Keratinocyte (primary cell): ENCODE measurements around the gene TCERG1L. TPM values are rescaled to one million over a fixed set of nuclear protein-coding genes. Genes with fewer than 3 reads are reported as not detected.
A peak's percentile ranks its signal among the peaks of the same experiment; 100 is the strongest.

Experiments
- DNase-seq: peaks from one replicate; pipeline ENCODE4 v3.0.0-alpha.2; 2011; ENCODE audit warnings: low read depth, missing footprints, low spot score
- FAIRE-seq: peaks from 2 replicates; lab custom pipeline; 2011; peaks lifted over from hg19 to GRCh38; lab: Jason Lieb, UNC
- H2AFZ ChIP-seq: 2 replicates; pipeline ENCODE4 v1.6.0; 2012; ENCODE audit warnings: low read length, control low read depth, inconsistent platforms; ENCODE audit not compliant: control insufficient read depth
- H3K27ac ChIP-seq: 2 replicates; pipeline ENCODE4 v1.5.1; 2011; ENCODE audit warnings: low read length; ENCODE audit not compliant: control insufficient read depth, insufficient read depth
- H3K27me3 ChIP-seq: 3 replicates; pipeline ENCODE4 v1.6.0; 2011; ENCODE audit warnings: low read length; ENCODE audit not compliant: control insufficient read depth, insufficient read depth; ENCODE audit errors: extremely low read depth
- H3K36me3 ChIP-seq, 2 experiments: 2 replicates in 1 of 2; 3 replicates in 1 of 2; pipeline ENCODE4 v1.5.1; 2011; ENCODE audit warnings: low read length in 2 of 2, mild to moderate bottlenecking in 1 of 2; ENCODE audit not compliant: control insufficient read depth in 2 of 2, insufficient read depth in 2 of 2; ENCODE audit errors: extremely low read depth in 1 of 2
- H3K4me1 ChIP-seq: 3 replicates; pipeline ENCODE4 v1.5.1; 2011; ENCODE audit warnings: low read length; ENCODE audit not compliant: control insufficient read depth, insufficient read depth; ENCODE audit errors: extremely low read depth
- H3K4me2 ChIP-seq: 3 replicates; pipeline ENCODE4 v1.6.0; 2011; ENCODE audit warnings: low read depth, low read length; ENCODE audit not compliant: control insufficient read depth, insufficient read depth; ENCODE audit errors: extremely low read depth
- H3K4me3 ChIP-seq, 3 experiments: fragments of 200-600 bp in 1 of 3; sonication (generic) in 1 of 3; 2 replicates in 2 of 3; 3 replicates in 1 of 3; pipeline ENCODE4 v1.5.1; 2011 to 2016; ENCODE audit warnings: low read length in 3 of 3, mild to moderate bottlenecking in 3 of 3, control low read depth in 2 of 3, inconsistent platforms in 1 of 3, low read depth in 1 of 3, mixed read lengths in 1 of 3, mixed run types in 1 of 3, moderate library complexity in 1 of 3; ENCODE audit not compliant: control insufficient read depth in 2 of 3, insufficient read depth in 2 of 3; ENCODE audit errors: extremely low read depth in 1 of 3
- H3K79me2 ChIP-seq: 2 replicates; pipeline ENCODE4 v1.6.0; 2012; ENCODE audit warnings: low read length; ENCODE audit not compliant: control insufficient read depth, insufficient read depth
- H3K9ac ChIP-seq: 3 replicates; pipeline ENCODE4 v1.6.0; 2011; ENCODE audit warnings: low read length; ENCODE audit not compliant: control insufficient read depth, insufficient read depth; ENCODE audit errors: extremely low read depth
- H3K9me1 ChIP-seq: 3 replicates; pipeline ENCODE4 v1.6.0; 2011; ENCODE audit warnings: low read length; ENCODE audit not compliant: control insufficient read depth, insufficient read depth; ENCODE audit errors: extremely low read depth
- H3K9me3 ChIP-seq: 2 replicates; pipeline ENCODE4 v1.5.1; 2012; ENCODE audit warnings: low read depth, low read length; ENCODE audit not compliant: control insufficient read depth
- H4K20me1 ChIP-seq: 3 replicates; pipeline ENCODE4 v1.6.0; 2011; ENCODE audit warnings: low read length; ENCODE audit not compliant: control insufficient read depth, insufficient read depth; ENCODE audit errors: extremely low read depth
- CTCF ChIP-seq, 3 experiments: IDR thresholded peaks in 1 of 3; conservative IDR thresholded peaks in 1 of 3; optimal IDR thresholded peaks in 1 of 3; 2 replicates in 2 of 3; 3 replicates in 1 of 3; pipeline versions ENCODE3 to v1.5.1; 2011; ENCODE audit warnings: low read length in 3 of 3, mild to moderate bottlenecking in 3 of 3, moderate library complexity in 2 of 3, control low read depth in 1 of 3, inconsistent platforms in 1 of 3; ENCODE audit not compliant: insufficient read depth in 2 of 3; ENCODE audit errors: extremely low read depth in 1 of 3
- EZH2 ChIP-seq: IDR thresholded peaks from one replicate; pipeline ENCODE4 v1.6.1; 2012; ENCODE audit warnings: inconsistent platforms, mild to moderate bottlenecking, low read length, moderate library complexity
- dilution Hi-C: fragments of 300-500 bp; cut with MboI; formaldehyde crosslinking; loops from one replicate; pipeline ENCODE4 v1.7.0; 2020; ENCODE audit warnings: low sequenced_read_pairs; ENCODE audit not compliant: extremely low pct_ligation_motif_present
- polyA plus RNA-seq, 5 experiments: library from polyadenylated mRNA; depleted of rRNA in 3 of 5; stranded (reverse) in 3 of 5; stranded (forward) in 1 of 5; unstranded in 1 of 5; fragments of >200 nt; gene quantifications; 1 replicate in 1 of 5; 2 replicates in 3 of 5; 3 replicates in 1 of 5; pipeline versions ENCODE4 v1.2.1 to v1.2.3, GENCODE V29; 2011 to 2012; ENCODE audit warnings: missing spikeins in 2 of 5, low read depth in 1 of 5, low replicate concordance in 1 of 5

The TCERG1L gene
- polyA plus RNA-seq, 1 donor (not counting 4 experiments of a cell fraction or from before 2014, with no cell fraction given): not detected

GRCh38 chr10:131094527-131095312 is 216.8 kb downstream of the TCERG1L start:
- Histone ChIP-seq H3K4me2 (no peak overlapping the region), H3K36me3 (no peaks in the 10 kb centered on the region), H3K4me1 (peaks cover 4% of the 10 kb centered on the region), H3K79me2 (no peaks in the 10 kb centered on the region), H3K27ac (no peak overlapping the region), H3K9me3 (peaks cover 4% of the 10 kb centered on the region), H3K9ac (peak overlapping the region; percentile 4), H3K4me3 (no peak overlapping the region), H2AFZ (peak overlapping the region; percentile 83), H3K27me3 (no peaks in the 10 kb centered on the region), H4K20me1 (no peaks in the 10 kb centered on the region), H3K9me1 (no peaks in the 10 kb centered on the region)
- FAIRE-seq (peak; percentile 80), DNase-seq (no peak)
- TF ChIP-seq EZH2 (no peak), CTCF (optimal IDR thresholded peaks at IDR 0.05 in 1 of 3, IDR thresholded peaks at IDR 0.05 in 1 of 3, conservative IDR thresholded peaks at IDR 0.05 in 1 of 3; ENCODE audit: extremely low read depth in 1 of 3, insufficient read depth in 2 of 3, low read length in 3 of 3) (no peak)
- dilution Hi-C loops: no loop called here

- FAIRE-seq (no peak), DNase-seq (no peak)
- Histone ChIP-seq H3K4me2 (no peak overlapping the region), H3K9me3 (peaks cover 4% of the 10 kb centered on the region), H3K27ac (no peak overlapping the region), H3K4me3 (no peak overlapping the region), H3K4me1 (peaks cover 4% of the 10 kb centered on the region), H3K36me3 (no peaks in the 10 kb centered on the region), H3K79me2 (no peaks in the 10 kb centered on the region), H3K9ac (no peak overlapping the region), H3K9me1 (no peaks in the 10 kb centered on the region), H3K27me3 (no peaks in the 10 kb centered on the region), H2AFZ (no peak overlapping the region), H4K20me1 (no peaks in the 10 kb centered on the region)
- dilution Hi-C loops: no loop called here
- TF ChIP-seq CTCF (optimal IDR thresholded peaks at IDR 0.05 in 1 of 3, IDR thresholded peaks at IDR 0.05 in 1 of 3, conservative IDR thresholded peaks at IDR 0.05 in 1 of 3; ENCODE audit: extremely low read depth in 1 of 3, insufficient read depth in 2 of 3, low read length in 3 of 3) (no peak), EZH2 (no peak)
Observed at GRCh38 chr10:131093795-131094366, 217.6 kb downstream of the TCERG1L start.
